Upper lobe of right lung (tissue), 1 donor: ENCODE data around the gene HRH2. TPM values are rescaled to one million over a fixed set of nuclear protein-coding genes. Genes with fewer than 3 reads are reported as not detected.
"Not testable (repeated sequence)": the region's sequence is repeated elsewhere in the genome, so short reads cannot be mapped to it uniquely, and the experiment has no call there.

Experiments used
- ATAC-seq: fragments of 200-7000 bp; cut with Tn5 transposase; one replicate; pipeline ENCODE4 v1.9.1; 2020; ENCODE audit warnings: mild to moderate bottlenecking, moderate library complexity
- DNase-seq: peaks from one replicate; pipeline ENCODE4 v3.0.0-alpha.2; 2020
- H3K27ac ChIP-seq: fragments of 200-600 bp; one replicate; pipeline ENCODE4 v1.8.0; 2022
- H3K27me3 ChIP-seq: fragments of 200-600 bp; one replicate; pipeline ENCODE4 v1.8.0; 2022; ENCODE audit warnings: mild to moderate bottlenecking
- H3K36me3 ChIP-seq: fragments of 200-600 bp; one replicate; pipeline ENCODE4 v1.8.0; 2022
- H3K4me1 ChIP-seq: fragments of 200-600 bp; one replicate; pipeline ENCODE4 v1.8.0; 2022
- H3K4me3 ChIP-seq: fragments of 200-600 bp; one replicate; pipeline ENCODE4 v1.8.0; 2022; ENCODE audit warnings: mild to moderate bottlenecking
- H3K9me3 ChIP-seq: fragments of 200-600 bp; one replicate; pipeline ENCODE4 v1.8.0; 2022
- CTCF ChIP-seq: fragments of 200-600 bp; IDR thresholded peaks from one replicate; pipeline ENCODE4 v1.8.0; 2022; ENCODE audit warnings: antibody characterized with exemption
- intact Hi-C: fragments of 100-400 bp; cut with DNase I; formaldehyde crosslinking; loops from one replicate; pipeline ENCODE4 v1.11.0; 2022
- total RNA-seq: library from RNA; stranded (reverse); fragmentation: NEBNext Ultra II Directional; extraction: Animal tissue kit (Norgen Biotek cat#: 25700); gene quantifications from one replicate; pipeline ENCODE4 v1.2.1, GENCODE V29; 2021
- donor health status: DM: no; HTN: yes; CAD: no; lungs with severe emphysema.

Gene HRH2
- total RNA-seq, 1 donor from 2014 or later, result 8.2 TPM

DNA sequence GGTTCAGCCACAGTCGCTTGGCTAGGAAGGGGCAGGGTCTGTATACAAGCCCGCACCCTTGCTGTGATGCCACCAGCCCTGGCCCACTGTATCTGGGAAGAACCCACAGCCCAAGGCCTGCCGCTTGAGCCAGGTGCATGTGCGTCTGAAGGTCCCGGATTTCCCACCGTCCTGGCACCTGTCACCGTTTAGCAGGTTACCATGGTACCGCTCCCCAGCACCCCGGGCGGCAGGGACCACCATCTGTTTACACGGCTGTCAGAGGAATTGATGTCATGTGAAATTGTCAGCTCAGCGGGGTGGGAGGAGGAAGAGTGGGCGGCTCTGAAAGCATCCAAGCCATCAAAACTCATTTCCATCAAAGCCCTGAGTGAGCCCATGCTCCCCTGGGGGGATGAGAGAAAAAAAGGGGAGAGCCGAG lies 92.7 kb downstream of the HRH2 start:
- no peak overlapping the region for H3K27ac ChIP-seq
- no peak for ATAC-seq
- H3K27me3 ChIP-seq, result peaks cover 43% of the 10 kb centered on the region
- intact Hi-C loops, result no loop called here
- no peak for DNase-seq
- no peak overlapping the region for H3K4me3 ChIP-seq
- no peak for TF ChIP-seq CTCF
- no peaks in the 10 kb centered on the region for H3K36me3 ChIP-seq
- H3K9me3 ChIP-seq, result no peaks in the 10 kb centered on the region
- H3K4me1 ChIP-seq, result no peaks in the 10 kb centered on the region

GRCh38 chr5:175751369-175751768 lies 93.5 kb downstream of the HRH2 start:
- Histone ChIP-seq H3K27ac (no peak overlapping the region), H3K36me3 (no peaks in the 10 kb centered on the region), H3K4me3 (no peak overlapping the region), H3K9me3 (no peaks in the 10 kb centered on the region), H3K4me1 (no peaks in the 10 kb centered on the region), H3K27me3 (peaks cover 47% of the 10 kb centered on the region)
- intact Hi-C loops, result no loop called here
- no peak for ATAC-seq
- no peak for TF ChIP-seq CTCF
- DNase-seq, result no peak

- TF ChIP-seq CTCF, result no peak
- Histone ChIP-seq H3K27ac (no peak overlapping the region), H3K27me3 (peaks cover 55% of the 10 kb centered on the region), H3K36me3 (no peaks in the 10 kb centered on the region), H3K4me3 (no peak overlapping the region), H3K4me1 (no peaks in the 10 kb centered on the region), H3K9me3 (no peaks in the 10 kb centered on the region)
- DNase-seq (no peak), ATAC-seq (no peak)
- intact Hi-C loops, result no loop called here
Measured at GRCh38 chr5:175752826-175753535, 95.1 kb downstream of the HRH2 start.

- intact Hi-C loops, result no loop called here
- no peak for ATAC-seq
- Histone ChIP-seq H3K36me3 (no peaks in the 10 kb centered on the region), H3K4me3 (no peak overlapping the region), H3K27ac (no peak overlapping the region), H3K27me3 (peaks cover 55% of the 10 kb centered on the region), H3K4me1 (no peaks in the 10 kb centered on the region), H3K9me3 (no peaks in the 10 kb centered on the region)
- TF ChIP-seq CTCF, result no peak
- no peak for DNase-seq
Measured at GRCh38 chr5:175753536-175754402, 95.9 kb downstream of the HRH2 start.

GRCh38 chr5:175759991-175760390 lies 102.1 kb downstream of the HRH2 start:
- ATAC-seq, H3K36me3 ChIP-seq, H3K9me3 ChIP-seq, H3K4me1 ChIP-seq, H3K4me3 ChIP-seq, intact Hi-C loops, H3K27ac ChIP-seq, DNase-seq: not testable (repeated sequence)
- peaks cover 17% of the 10 kb centered on the region for H3K27me3 ChIP-seq

Other genes with a start within 250 kb of the HRH2 start
- 0.58 TPM for gene DRD1, start 213.9 kb upstream of the HRH2 start, total RNA-seq
- gene SFXN1, start 179.5 kb upstream of the HRH2 start, total RNA-seq, result 19.9 TPM
- not detected for gene CPLX2, start 213.5 kb downstream of the HRH2 start, total RNA-seq